Ascending aorta (tissue), 2 donors: ENCODE data around the gene CSH1. TPM values are rescaled to one million over a fixed set of nuclear protein-coding genes. Genes with fewer than 3 reads are reported as not detected.
"Not testable (repeated sequence)": the region's sequence is repeated elsewhere in the genome, so short reads cannot be mapped to it uniquely, and the experiment has no call there.

Experiments
- DNase-seq, 2 donors: peaks; one replicate each; pipeline ENCODE4 v3.0.0-alpha.2; 2019; ENCODE audit warnings: low spot score in 2 of 2
- H3K27ac ChIP-seq, 2 donors: fragments of 200-600 bp; sonication (generic); one replicate each; pipeline ENCODE4 v1.5.1; 2016 to 2017; ENCODE audit warnings: mild to moderate bottlenecking in 1 of 2
- H3K27me3 ChIP-seq: fragments of 200-600 bp; sonication (generic); one replicate; pipeline ENCODE4 v1.5.1; 2017
- H3K36me3 ChIP-seq, 2 donors: fragments of 200-600 bp; sonication (generic); one replicate each; pipeline ENCODE4 v1.5.1; 2016
- H3K4me1 ChIP-seq, 2 donors: fragments of 200-600 bp; sonication (generic); one replicate each; pipeline ENCODE4 v1.5.1; 2016 to 2017; ENCODE audit warnings: mild to moderate bottlenecking in 1 of 2
- H3K4me3 ChIP-seq, 2 donors: fragments of 200-600 bp; sonication (generic); one replicate each; pipeline ENCODE4 v1.5.1; 2016 to 2017; ENCODE audit warnings: mild to moderate bottlenecking in 1 of 2
- H3K9me3 ChIP-seq, 2 donors: fragments of 200-600 bp; sonication (generic); one replicate each; pipeline ENCODE4 v1.5.1; 2016
- CTCF ChIP-seq, 3 experiments: fragments of 200-600 bp in 2 of 3; fragments of 450-650 bp in 1 of 3; sonication (generic) in 2 of 3; IDR thresholded peaks; one replicate each; pipeline ENCODE4 v1.5.1; 2016 to 2019; ENCODE audit warnings: antibody characterized with exemption in 3 of 3, mild to moderate bottlenecking in 1 of 3, moderate library complexity in 1 of 3
- intact Hi-C: fragments of 100-400 bp; cut with DNase I; formaldehyde crosslinking; loops from one replicate; pipeline ENCODE4 v1.15.1; 2023
- total RNA-seq: library from RNA; depleted of rRNA; stranded (reverse); fragments of >200 nt; gene quantifications from one replicate; pipeline ENCODE4 v1.1.0, GENCODE V29; 2016

CSH1 gene
- total RNA-seq, 1 donor from 2014 or later: not detected

GRCh38 chr17:63873577-63873976 lies 22.8 kb downstream of the CSH1 start, which contains the start of gene CSH2:
Gene CSH2, minus strand, starts transcription at chr17:63873677. Its CDS starts 63 bp downstream, at chr17:63873614.
- intact Hi-C loops, H3K4me1 ChIP-seq, H3K36me3 ChIP-seq, H3K27me3 ChIP-seq, H3K9me3 ChIP-seq, DNase-seq, H3K4me3 ChIP-seq, H3K27ac ChIP-seq: not testable (repeated sequence)

GRCh38 chr17:63871646-63872365 lies 24.6 kb downstream of the CSH1 start:
- H3K27ac ChIP-seq, H3K4me1 ChIP-seq, H3K36me3 ChIP-seq, H3K4me3 ChIP-seq, intact Hi-C loops, DNase-seq, H3K27me3 ChIP-seq, H3K9me3 ChIP-seq: not testable (repeated sequence)

GRCh38 chr17:63870292-63870665 lies 26.1 kb downstream of the CSH1 start:
- H3K9me3 ChIP-seq, H3K4me3 ChIP-seq, H3K27me3 ChIP-seq, H3K36me3 ChIP-seq, intact Hi-C loops, H3K4me1 ChIP-seq, H3K27ac ChIP-seq, DNase-seq: not testable (repeated sequence)

- H3K9me3 ChIP-seq, H3K27ac ChIP-seq: not testable (repeated sequence)
Measured at GRCh38 chr17:63869491-63870291, 26.7 kb downstream of the CSH1 start.

GRCh38 chr17:63866625-63867024 lies 29.7 kb downstream of the CSH1 start:
- H3K4me3 ChIP-seq, H3K27me3 ChIP-seq, H3K36me3 ChIP-seq, H3K4me1 ChIP-seq, intact Hi-C loops, H3K27ac ChIP-seq, DNase-seq, H3K9me3 ChIP-seq: not testable (repeated sequence)

More at GRCh38 chr17:63869491-63870291, 26.7 kb downstream of the CSH1 start:
- H3K36me3 ChIP-seq, H3K4me3 ChIP-seq, DNase-seq, H3K4me1 ChIP-seq, intact Hi-C loops, H3K27me3 ChIP-seq: not testable (repeated sequence)

- intact Hi-C loops: no loop called here
Measured at GRCh38 chr17:63859257-63859656, 37.1 kb downstream of the CSH1 start.

GRCh38 chr17:63856425-63856824 lies 39.9 kb downstream of the CSH1 start:
- DNase-seq, H3K27ac ChIP-seq, H3K36me3 ChIP-seq, intact Hi-C loops, H3K9me3 ChIP-seq, H3K27me3 ChIP-seq, H3K4me3 ChIP-seq, H3K4me1 ChIP-seq: not testable (repeated sequence)

More at GRCh38 chr17:63859257-63859656, 37.1 kb downstream of the CSH1 start:
- Histone ChIP-seq H3K9me3 (no peaks in the 10 kb centered on the region), H3K27ac (no peak overlapping the region), H3K36me3 (no peaks in the 10 kb centered on the region), H3K4me1 (no peaks in the 10 kb centered on the region), H3K4me3 (no peak overlapping the region), H3K27me3 (no peaks in the 10 kb centered on the region)
- no peak for DNase-seq
- TF ChIP-seq CTCF (IDR thresholded peaks at IDR 0.05): no peak

- no peaks in the 10 kb centered on the region for H3K9me3 ChIP-seq
- DNase-seq: no peak
- no peaks in the 10 kb centered on the region for H3K36me3 ChIP-seq
- no peaks in the 10 kb centered on the region for H3K27me3 ChIP-seq
- H3K27ac ChIP-seq: no peak overlapping the region
- intact Hi-C loops: no loop called here
- H3K4me1 ChIP-seq: no peaks in the 10 kb centered on the region
- H3K4me3 ChIP-seq: no peak overlapping the region
- TF ChIP-seq CTCF (IDR thresholded peaks at IDR 0.05): no peak
Measured at GRCh38 chr17:63855185-63855584, 41.2 kb downstream of the CSH1 start.
